Smooth muscle cell (in vitro differentiated cells): ENCODE data around the gene KLHL17. TPM values are rescaled to one million over a fixed set of nuclear protein-coding genes. Genes with fewer than 3 reads are reported as not detected.
"Not testable (repeated sequence)": the region's sequence is repeated elsewhere in the genome, so short reads cannot be mapped to it uniquely, and the experiment has no call there.

Experiments
- DNase-seq: peaks from one replicate; lab custom pipeline; 2025; ENCODE audit not compliant: unreplicated experiment; lab: John Stamatoyannopoulos, UW
- H2AFZ ChIP-seq: fragments of 200-600 bp; sonication (generic); 2 replicates; pipeline ENCODE4 v1.6.0; 2016; ENCODE audit warnings: antibody characterized with exemption, low read depth, mild to moderate bottlenecking
- H3F3A ChIP-seq: fragments of 200-600 bp; sonication (generic); 2 replicates; pipeline ENCODE4 v1.6.0; 2017; ENCODE audit warnings: antibody characterized with exemption, low read depth
- H3K27ac ChIP-seq: fragments of 200-600 bp; sonication (generic); 2 replicates; pipeline ENCODE4 v1.5.1; 2016; ENCODE audit warnings: low read depth, mild to moderate bottlenecking
- H3K27me3 ChIP-seq: fragments of 200-600 bp; sonication (generic); 2 replicates; pipeline ENCODE4 v1.6.1; 2016; ENCODE audit warnings: low read depth, mild to moderate bottlenecking
- H3K36me3 ChIP-seq: fragments of 200-600 bp; sonication (generic); 2 replicates; pipeline ENCODE4 v1.5.1; 2016; ENCODE audit warnings: low read depth
- H3K4me1 ChIP-seq: fragments of 200-600 bp; sonication (generic); 2 replicates; pipeline ENCODE4 v1.5.1; 2016; ENCODE audit warnings: low read depth
- H3K4me2 ChIP-seq: fragments of 200-600 bp; sonication (generic); 2 replicates; pipeline ENCODE4 v1.6.0; 2016; ENCODE audit warnings: mild to moderate bottlenecking
- H3K4me3 ChIP-seq: fragments of 200-600 bp; sonication (generic); 2 replicates; pipeline ENCODE4 v1.5.1; 2016; ENCODE audit warnings: mild to moderate bottlenecking
- H3K79me2 ChIP-seq: fragments of 200-600 bp; sonication (generic); 2 replicates; pipeline ENCODE4 v1.6.0; 2016; ENCODE audit warnings: low read depth, mild to moderate bottlenecking
- H3K9ac ChIP-seq: fragments of 200-600 bp; sonication (generic); 2 replicates; pipeline ENCODE4 v1.6.0; 2016; ENCODE audit warnings: low read depth
- H3K9me3 ChIP-seq: fragments of 200-600 bp; sonication (generic); replicated peaks from 2 replicates; pipeline ENCODE4 v1.5.1; 2016; ENCODE audit warnings: low read depth
- H4K20me1 ChIP-seq: fragments of 200-600 bp; sonication (generic); 2 replicates; pipeline ENCODE4 v1.6.0; 2016; ENCODE audit warnings: low read depth
- WGBS: methylation state at CpG from one replicate; pipeline ENCODE4 v1.1.7; 2016; ENCODE audit warnings: low lambda C conversion rate; 5-methylcytosine and 5-hydroxymethylcytosine counted together
- polyA plus RNA-seq: library from polyadenylated mRNA; unstranded; fragments of >200 nt; fragmentation: Nextera tagmentation; extraction: Ambion mirVana; gene quantifications from 2 replicates; pipeline ENCODE4 v1.2.1, GENCODE V29; 2016
- total RNA-seq: library from RNA; depleted of rRNA; stranded (reverse); fragments of >200 nt; gene quantifications from 2 replicates; pipeline ENCODE4 v1.2.3, GENCODE V29; 2014
- TF ChIP-seq, protein P1 (sequence below): fragments of 200-600 bp; sonication (generic); IDR thresholded peaks from 2 replicates; pipeline ENCODE4 v1.5.1; 2017; ENCODE audit warnings: borderline replicate concordance, mild to moderate bottlenecking, antibody characterized with exemption; ENCODE audit not compliant: insufficient read depth, poor library complexity, severe bottlenecking

KLHL17 gene
- total and polyA plus RNA-seq, 2 experiments from 2014 or later, result 10.2 to 29.9 TPM

DNA sequence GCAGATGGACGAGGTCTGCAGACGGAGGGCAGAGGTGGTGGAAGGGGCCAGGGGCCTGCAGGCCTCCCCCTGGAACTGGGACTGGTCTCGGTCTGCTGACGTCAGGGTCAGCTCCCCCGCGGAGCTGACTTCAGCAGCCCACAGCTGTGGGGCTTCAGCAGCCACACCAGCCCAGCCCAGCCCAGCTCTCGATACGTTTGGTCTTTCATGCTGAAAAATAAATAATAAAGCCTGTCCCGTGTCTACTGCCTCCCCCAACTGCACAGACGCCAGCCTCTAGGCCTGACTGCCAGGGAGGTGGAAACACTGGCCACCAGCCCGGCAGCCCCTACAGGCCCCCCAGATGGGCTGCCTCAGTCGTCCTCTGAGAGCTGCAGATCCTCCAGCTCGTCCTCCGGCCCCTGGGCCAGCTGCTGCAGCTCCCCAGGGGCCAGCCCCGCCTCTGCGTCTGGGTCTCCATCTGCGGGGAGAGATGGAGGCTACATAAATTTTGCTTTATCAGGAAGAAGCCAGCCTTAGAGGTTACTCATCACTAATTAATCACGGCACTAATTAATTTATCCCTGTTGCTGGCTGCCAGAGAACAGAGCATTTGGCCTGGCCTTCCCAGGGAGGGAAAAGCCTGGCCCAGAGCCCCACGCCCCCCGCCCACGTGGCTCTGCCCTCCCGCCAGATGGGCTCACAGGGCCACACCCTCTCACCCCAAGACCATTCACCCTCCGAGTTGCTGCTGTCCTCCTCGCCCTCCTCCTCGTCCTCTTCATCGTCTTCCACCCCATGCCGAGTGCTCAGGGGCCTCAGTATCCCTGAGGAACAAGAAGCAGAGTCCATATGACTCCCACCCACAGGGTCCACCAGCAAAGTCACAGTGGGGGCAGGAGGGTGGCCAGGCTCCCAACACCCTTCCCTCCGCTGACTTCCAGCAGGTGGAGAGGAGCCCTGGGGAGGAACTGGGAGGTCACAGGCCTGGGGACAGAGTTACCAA lies 15.8 kb upstream of the KLHL17 start:
- Histone ChIP-seq H3K4me1 (peaks cover 21% of the 10 kb centered on the region), H3K36me3 (no peaks in the 10 kb centered on the region), H3K9ac (no peak overlapping the region), H3K4me3 (no peak overlapping the region), H2AFZ (no peak overlapping the region), H3K79me2 (no peaks in the 10 kb centered on the region), H3K4me2 (peak overlapping the region; percentile 61), H3K9me3 (no peaks in the 10 kb centered on the region), H3K27ac (peak overlapping the region; percentile 52), H3K27me3 (no peaks in the 10 kb centered on the region), H4K20me1 (peaks cover 35% of the 10 kb centered on the region), H3F3A (peaks cover 9% of the 10 kb centered on the region)
- peak; percentile 12 for DNase-seq
- WGBS, result 31% methylated on average over 28 of the region's 28 CpGs
- TF ChIP-seq, protein P1, sequence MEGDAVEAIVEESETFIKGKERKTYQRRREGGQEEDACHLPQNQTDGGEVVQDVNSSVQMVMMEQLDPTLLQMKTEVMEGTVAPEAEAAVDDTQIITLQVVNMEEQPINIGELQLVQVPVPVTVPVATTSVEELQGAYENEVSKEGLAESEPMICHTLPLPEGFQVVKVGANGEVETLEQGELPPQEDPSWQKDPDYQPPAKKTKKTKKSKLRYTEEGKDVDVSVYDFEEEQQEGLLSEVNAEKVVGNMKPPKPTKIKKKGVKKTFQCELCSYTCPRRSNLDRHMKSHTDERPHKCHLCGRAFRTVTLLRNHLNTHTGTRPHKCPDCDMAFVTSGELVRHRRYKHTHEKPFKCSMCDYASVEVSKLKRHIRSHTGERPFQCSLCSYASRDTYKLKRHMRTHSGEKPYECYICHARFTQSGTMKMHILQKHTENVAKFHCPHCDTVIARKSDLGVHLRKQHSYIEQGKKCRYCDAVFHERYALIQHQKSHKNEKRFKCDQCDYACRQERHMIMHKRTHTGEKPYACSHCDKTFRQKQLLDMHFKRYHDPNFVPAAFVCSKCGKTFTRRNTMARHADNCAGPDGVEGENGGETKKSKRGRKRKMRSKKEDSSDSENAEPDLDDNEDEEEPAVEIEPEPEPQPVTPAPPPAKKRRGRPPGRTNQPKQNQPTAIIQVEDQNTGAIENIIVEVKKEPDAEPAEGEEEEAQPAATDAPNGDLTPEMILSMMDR, result no peak

DNA sequence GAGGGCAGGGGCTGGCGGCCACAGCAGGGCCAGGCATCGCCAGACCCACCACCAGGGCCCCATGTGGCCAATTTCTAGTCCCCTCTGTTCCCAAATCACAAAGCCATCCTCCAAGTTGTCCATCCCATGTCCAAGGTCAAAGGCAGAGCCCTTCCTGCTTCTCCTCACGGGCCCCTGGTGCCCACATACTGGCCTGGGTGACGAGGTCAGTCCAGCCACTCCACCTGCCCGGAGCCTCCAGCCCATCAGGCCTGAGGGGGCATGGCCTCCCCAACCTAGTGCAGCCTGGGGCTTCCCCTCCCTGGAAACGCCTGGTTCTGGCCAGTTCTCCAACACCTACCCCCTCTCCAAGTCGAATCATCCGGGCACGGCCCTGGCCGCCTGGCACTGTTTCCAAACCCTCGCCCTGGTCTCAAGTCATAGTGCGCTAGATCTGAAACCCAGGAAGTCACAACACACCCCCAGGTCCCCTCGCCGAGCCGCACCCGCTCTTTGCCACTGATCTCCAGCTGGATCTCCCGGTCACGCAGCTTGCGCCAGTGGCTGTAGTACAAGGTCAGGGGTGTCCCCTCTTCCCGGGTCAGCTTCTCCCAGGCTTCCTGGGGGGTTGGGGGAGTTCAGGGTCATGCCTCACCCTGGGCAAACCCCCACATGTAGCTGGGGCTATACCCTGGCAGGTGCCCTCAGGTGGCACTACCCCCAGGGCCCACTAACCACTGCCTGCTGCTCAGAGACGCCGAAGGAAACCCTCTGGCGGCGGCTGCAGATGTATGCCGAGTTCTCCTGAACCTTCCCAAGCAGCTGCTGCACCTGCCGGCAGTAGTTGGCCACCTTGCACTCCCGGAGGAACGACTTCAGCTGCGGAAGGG lies 14.5 kb upstream of the KLHL17 start:
- DNase-seq, result no peak
- no peaks in the 10 kb centered on the region for H3K79me2 ChIP-seq
- H3F3A ChIP-seq, result peaks cover 6% of the 10 kb centered on the region
- TF ChIP-seq, protein P1, result no peak
- WGBS, result 94% methylated on average over 29 of the region's 29 CpGs
- H3K9me3 ChIP-seq, result no peaks in the 10 kb centered on the region
- no peaks in the 10 kb centered on the region for H3K36me3 ChIP-seq
- H3K27me3 ChIP-seq, result no peaks in the 10 kb centered on the region
- H4K20me1 ChIP-seq, result peaks cover 48% of the 10 kb centered on the region
- no peak overlapping the region for H3K4me2 ChIP-seq
- peaks cover 11% of the 10 kb centered on the region for H3K4me1 ChIP-seq
- H3K9ac ChIP-seq, result no peak overlapping the region
- H3K27ac ChIP-seq, result no peak overlapping the region
- H2AFZ ChIP-seq, result no peak overlapping the region
- no peak overlapping the region for H3K4me3 ChIP-seq

DNA sequence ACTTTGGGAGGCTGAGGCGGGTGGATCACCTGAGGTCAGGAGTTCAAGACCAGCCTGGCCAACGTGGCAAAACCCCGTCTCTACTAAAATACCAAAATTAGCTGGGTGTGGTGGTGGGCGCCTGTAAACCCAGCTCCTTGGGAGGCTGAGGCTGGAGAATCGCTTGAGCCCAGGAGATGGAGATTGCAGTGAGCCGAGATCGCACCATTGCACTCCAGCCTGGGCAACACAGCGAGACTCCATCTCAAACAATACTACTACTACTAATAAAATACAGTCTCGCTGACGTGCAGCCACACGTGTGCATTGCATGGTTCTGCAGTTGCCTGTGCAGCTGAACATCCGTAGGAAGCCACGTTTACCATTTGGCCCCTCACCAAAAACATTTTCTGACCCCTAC lies 13.6 kb upstream of the KLHL17 start:
- H2AFZ ChIP-seq, H3K27ac ChIP-seq, H3K4me3 ChIP-seq, H3K79me2 ChIP-seq, H3F3A ChIP-seq, DNase-seq, H3K4me1 ChIP-seq, H3K36me3 ChIP-seq, H3K9ac ChIP-seq, H3K4me2 ChIP-seq, H3K27me3 ChIP-seq, H3K9me3 ChIP-seq: not testable (repeated sequence)
- peaks cover 56% of the 10 kb centered on the region for H4K20me1 ChIP-seq
- 98% methylated on average over 13 of the region's 13 CpGs for WGBS

DNA sequence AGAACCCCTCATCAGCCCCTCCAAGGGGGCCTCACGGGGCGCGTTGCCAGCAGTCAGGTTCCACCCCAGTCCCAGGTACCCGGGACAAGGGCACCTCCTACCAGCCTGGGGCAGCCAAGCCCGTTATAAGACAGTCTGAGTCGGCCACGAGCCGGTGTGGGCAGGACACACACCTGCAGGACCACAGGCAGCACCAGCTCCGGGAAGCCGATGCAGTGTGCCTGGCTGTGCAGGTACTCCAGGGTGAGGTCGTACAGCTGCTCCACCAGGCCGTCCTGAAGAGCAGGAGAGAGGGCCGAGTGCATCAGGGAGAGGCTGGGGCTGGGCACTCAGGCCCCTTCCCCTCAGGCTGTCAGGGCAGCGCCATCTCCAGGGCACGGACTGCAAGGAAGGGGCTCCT lies 12.4 kb upstream of the KLHL17 start:
- WGBS, result 96% methylated on average over 13 of the region's 15 CpGs
- Histone ChIP-seq H3K4me1 (no peaks in the 10 kb centered on the region), H3K27ac (no peak overlapping the region), H4K20me1 (peaks cover 56% of the 10 kb centered on the region), H3K36me3 (no peaks in the 10 kb centered on the region), H3K4me3 (no peak overlapping the region), H3K9me3 (no peaks in the 10 kb centered on the region), H3K27me3 (no peaks in the 10 kb centered on the region), H3K4me2 (no peak overlapping the region), H2AFZ (no peak overlapping the region), H3K79me2 (no peaks in the 10 kb centered on the region), H3F3A (peaks cover 2% of the 10 kb centered on the region), H3K9ac (no peak overlapping the region)
- no peak for DNase-seq
- TF ChIP-seq, protein P1, result no peak
